Measurements from ENCODE around the gene ZFAND3.

The ZFAND3 gene

GRCh38 chr6:37827603-37828265 is 8.2 kb downstream of the ZFAND3 start:
- no peak for DNase-seq (ENCODE audit: low read depth in 2 of 2)

- no peak for DNase-seq (ENCODE audit: low read depth in 2 of 2)
Measured at GRCh38 chr6:37830225-37830624, 10.7 kb downstream of the ZFAND3 start.

DNA sequence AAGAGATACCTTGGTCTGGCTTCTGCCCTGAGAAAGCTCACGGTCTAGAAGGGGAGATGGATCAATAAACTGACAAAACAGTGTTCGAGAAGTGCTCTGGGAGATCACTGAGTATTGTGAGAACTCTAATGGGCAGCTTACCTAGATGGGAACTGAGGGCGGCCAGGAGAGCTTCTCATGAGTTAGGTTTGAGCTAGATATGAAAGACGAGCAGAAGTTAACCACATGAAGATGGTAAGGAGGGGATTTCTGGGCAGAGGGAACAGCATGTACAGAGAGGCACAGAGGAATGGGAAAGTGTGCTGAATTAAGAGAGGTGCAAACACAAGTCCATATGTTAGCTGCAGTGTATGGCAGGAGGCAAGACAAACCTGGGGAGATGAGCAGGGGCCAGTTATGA is 11.9 kb downstream of the ZFAND3 start:
- DNase-seq (ENCODE audit: low read depth in 2 of 2), result no peak

- no peak for DNase-seq (ENCODE audit: low read depth in 2 of 2)
Measured at GRCh38 chr6:37835923-37836322, 16.4 kb downstream of the ZFAND3 start.

DNA sequence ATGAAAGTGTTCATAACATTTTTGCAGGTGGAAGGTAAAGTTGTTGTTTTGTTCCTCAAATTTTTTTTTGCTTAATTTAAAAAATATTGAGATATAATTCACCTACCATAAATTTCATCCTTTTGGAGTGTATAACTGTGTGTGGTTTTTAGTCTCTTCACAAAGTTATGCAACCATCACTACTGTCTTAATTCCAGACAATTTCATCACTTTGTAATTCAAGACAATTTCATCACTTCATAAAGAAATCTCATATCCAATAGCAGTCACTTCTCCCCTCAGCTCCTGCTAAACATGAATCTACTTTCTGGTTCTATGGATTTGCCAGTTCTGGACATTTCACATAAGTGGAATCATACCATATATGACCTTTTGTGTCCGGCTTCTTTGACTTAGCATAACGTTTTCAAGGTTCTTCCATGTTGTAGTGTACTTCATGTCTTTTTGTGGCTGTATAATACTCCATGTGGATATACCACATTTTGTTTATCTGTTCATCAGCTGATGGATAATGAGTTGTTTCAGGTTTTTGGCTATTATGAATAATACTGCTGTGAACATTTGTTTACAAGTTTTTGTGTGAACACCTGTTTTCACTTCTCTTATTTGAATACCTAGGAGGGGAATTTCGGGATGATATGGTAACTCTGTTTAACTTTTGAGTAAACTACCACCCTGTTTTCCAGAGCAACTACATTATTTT is 18.8 kb downstream of the ZFAND3 start:
- DNase-seq (ENCODE audit: low read depth in 2 of 2), result no peak

GRCh38 chr6:37840143-37840939 is 20.8 kb downstream of the ZFAND3 start:
- no peak for DNase-seq (ENCODE audit: low read depth in 2 of 2)

DNA sequence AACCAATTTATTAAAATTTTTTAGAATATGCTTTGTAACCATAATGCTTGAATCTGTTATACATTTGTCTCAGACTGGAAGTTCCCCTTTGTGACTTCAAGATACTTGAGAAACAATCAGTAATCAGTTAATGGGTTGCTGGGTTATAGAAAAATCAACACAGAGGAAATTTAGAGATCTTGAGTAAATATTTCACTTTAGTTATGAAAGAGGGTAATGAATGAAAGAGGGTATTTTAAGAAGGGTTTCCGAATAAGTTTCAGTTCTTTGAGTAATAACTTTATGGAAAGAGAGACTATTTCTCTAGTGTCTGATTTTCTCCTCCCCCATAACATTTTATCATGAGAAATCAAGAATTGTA is 21.4 kb downstream of the ZFAND3 start:
- no peak for DNase-seq (ENCODE audit: low read depth in 2 of 2)

DNA sequence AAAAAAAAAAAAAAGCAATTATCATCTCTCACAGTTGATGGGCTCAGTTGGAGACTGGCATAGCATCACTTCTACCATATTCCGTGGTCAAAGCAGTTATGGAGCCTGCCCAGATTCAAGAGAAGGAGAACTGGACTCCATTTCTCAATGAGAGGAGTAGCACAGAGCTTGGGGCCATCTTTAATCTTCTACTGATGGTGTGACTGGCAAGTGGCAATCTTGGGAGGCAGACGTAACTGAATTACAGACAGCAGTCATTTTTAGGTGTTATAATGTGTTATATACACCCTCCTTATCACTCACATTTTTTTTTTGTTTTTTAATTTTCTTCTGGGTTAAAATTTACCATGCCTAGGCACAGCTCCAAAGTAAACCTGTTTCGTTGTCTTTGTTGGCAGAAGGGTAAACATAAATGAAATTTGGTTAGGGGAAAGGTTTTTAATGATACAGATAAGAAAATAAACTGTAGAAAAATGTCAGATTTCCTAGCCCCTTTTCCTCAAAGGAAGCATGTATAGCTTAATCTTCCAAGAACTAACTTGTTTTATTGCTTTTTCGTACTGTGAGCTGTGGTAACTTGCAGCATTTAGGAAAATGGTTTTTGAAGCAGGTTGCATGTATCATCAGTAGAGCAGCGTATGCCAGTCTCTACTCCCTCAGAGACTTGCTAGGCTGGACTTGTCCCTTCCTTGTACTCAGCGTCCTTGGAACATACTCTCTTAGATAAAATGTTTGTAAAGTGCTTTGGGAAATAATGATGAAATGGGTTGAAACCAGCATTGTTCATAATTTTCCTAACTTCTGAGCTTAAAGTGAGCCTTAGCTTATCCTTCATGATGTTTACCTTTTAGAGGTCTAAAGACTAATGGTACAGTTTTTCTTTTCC is 25.7 kb downstream of the ZFAND3 start:
- no peak for DNase-seq (ENCODE audit: low read depth in 2 of 2)

DNA sequence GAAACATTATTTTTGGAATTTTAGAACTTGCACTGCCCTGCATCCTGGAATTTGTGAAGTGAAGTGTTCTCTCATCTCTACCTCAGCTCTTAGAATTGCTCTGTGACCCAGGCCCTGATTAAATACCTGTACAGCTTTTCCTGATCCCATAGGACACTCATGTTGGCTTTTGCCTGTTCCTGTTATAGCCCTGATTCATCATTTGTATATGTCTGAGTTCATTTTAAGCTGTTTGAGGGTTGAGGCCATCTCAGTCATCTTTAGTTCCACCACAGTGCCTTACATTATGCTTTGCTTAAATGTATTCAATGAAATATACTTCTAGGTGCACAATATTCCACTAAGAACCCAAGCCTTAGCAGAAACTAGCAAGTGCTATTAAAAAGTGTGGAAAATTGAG is 26.4 kb downstream of the ZFAND3 start:
- DNase-seq (ENCODE audit: low read depth in 2 of 2), result no peak

GRCh38 chr6:37847704-37848103 is 28.2 kb downstream of the ZFAND3 start:
- no peak for DNase-seq (ENCODE audit: low read depth in 2 of 2)

GRCh38 chr6:37848371-37848770 is 28.8 kb downstream of the ZFAND3 start:
- DNase-seq (ENCODE audit: low read depth in 2 of 2), result no peak

DNA sequence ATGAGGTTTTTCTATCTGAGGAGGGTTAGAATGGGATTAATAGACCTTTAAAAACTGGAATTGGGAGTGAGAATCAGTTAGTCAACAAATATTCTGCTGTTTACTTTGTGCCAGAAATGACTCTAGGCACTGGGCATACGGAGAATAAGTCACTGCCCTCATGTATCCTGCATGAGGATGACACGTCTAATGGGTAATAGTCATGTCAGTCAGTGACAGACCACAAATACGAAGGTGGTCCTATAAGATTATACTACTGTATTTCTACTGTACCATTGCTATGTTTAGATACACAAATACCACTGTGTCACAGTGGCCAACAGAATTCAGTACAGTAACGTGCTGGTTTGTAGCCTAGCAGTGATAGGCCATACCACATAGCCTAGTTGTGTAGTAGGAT is 30.7 kb downstream of the ZFAND3 start:
- no peak for DNase-seq (ENCODE audit: low read depth in 2 of 2)

- no peak for DNase-seq (ENCODE audit: low read depth in 2 of 2)
Measured at GRCh38 chr6:37850728-37851285, 31.3 kb downstream of the ZFAND3 start.

DNA sequence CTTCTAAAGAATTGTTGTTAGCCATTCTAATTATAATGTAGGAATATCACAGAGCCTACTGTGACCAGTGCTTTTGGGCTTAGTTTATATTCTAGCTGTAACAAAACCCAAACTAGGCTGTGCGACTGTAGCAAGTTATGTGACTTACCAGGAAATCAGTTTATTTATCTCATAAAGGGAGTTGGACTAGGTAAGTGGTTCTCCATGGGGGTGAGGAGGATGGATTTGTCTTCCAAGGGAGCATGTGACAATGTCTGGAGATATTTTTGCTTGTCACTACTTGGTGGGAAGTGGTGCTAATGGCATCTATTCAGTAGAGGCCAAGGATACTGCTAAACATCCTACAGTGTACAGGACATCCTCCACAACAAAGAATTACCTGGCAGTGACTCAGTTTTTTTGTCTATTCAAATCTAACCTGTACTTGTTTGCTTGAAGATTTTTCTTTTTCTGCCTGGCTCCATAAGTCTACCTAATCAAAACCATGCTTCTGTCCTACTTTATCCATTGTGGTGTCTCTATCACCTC is 32.5 kb downstream of the ZFAND3 start:
- DNase-seq (ENCODE audit: low read depth in 2 of 2), result no peak

- no peak for DNase-seq (ENCODE audit: low read depth in 2 of 2)
Measured at GRCh38 chr6:37856285-37856684, 36.8 kb downstream of the ZFAND3 start.

DNA sequence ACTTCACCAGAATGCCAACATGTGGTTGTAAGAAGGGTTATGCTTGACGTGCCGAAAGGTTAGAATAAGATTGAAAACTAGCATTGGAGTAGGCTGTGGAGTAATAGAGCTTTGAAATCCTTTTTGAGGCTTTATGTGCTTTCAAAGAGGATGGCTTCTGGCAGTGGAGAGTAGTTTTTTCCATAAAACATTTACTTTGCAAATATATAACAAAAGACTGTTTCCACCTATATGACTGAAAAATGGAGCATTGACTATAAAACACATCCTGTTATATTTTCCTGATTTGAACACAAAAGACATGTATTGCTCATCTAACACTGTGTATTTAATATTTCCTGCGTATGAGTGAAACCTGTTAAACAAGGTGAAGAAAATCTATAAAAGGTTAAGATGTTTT is 38.8 kb downstream of the ZFAND3 start:
- DNase-seq (ENCODE audit: low read depth in 2 of 2), result no peak

- no peak for DNase-seq (ENCODE audit: low read depth in 2 of 2)
Measured at GRCh38 chr6:37860226-37860839, 40.8 kb downstream of the ZFAND3 start.

DNA sequence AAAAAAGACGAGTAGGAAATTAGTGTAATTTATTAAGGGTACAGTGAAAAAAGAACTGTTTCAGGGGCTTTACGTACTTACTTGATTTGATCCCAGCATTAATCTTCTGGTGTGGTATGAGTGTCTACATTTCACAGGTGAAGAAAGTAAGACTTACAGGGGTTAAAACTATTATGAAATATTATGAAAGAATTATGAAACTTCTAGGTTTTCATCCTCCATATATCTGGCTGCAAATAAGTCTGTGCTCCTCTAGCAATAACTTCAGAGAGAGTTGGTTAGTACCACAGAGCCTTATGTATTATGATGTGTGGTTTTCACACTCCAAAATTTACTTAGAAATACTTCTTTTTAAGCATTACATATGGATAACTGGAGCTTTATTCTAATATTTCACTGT is 41.9 kb downstream of the ZFAND3 start:
- DNase-seq (ENCODE audit: low read depth in 2 of 2), result no peak

DNA sequence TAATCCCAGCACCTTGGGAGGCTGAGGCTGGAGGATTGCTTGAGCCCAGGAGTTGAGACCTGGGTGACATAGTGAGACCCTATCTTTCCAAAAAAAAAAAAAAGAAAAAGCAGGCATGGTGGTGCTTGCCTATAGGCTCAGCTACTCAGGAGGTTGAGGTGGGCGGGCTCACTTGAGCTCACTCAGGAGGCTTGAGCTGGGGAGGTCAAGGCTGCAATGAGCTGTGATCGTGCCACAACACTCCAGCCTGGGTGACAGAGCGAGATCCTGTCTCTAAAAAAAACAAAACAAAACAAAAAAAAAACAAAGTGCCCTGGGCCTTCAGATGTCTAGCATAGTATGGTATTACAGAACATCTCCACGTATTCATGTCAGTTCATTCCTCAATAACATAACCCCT is 42.9 kb downstream of the ZFAND3 start:
- DNase-seq (ENCODE audit: low read depth in 2 of 2), result no peak

DNA sequence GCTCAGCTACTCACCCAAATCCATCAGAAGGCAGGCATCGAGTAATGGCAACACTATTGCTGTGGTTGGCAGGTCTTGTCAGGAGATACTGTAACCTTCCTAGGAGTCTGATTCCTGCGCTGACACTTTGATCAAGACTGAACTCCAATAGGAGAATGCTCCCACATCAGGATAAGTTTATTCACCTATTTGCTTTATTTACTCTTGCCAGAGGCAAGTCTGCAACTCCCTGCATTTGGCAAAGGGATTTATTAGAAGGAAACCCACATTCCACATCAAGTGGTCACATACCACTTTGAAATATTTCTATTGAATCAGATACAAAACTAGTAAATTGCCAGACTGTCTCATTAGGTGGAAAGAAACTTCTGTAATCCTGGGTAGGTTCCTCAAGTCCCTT is 43.5 kb downstream of the ZFAND3 start:
- DNase-seq (ENCODE audit: low read depth in 2 of 2), result no peak

DNA sequence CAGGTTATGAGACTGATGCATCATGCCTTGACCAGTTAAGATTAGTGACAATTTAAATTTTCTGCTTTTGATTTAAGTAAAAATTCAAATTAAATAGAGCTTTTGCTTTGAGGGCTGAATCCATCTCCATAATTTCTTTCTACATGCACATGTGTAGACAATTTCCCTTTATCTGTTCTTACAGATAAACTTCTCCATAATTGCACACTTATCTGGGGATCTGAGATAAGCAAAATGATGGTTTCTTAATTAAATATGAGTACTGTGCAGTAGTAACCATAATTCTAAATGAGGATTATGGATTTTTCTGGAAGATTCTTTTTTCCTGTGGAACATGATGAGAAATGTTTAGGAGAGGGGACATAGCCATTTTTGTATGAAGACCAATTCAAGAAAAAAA is 44.7 kb downstream of the ZFAND3 start:
- DNase-seq (ENCODE audit: low read depth in 2 of 2), result no peak

Measured in stimulated activated CD8-positive, alpha-beta memory T cell treated with anti-CD3 and anti-CD28 coated beads, Interleukin-15, amount 100 ng/mL, for 48 hours (primary cell).